ENCODE data around the gene SLC47A2.

Gene SLC47A2

DNA sequence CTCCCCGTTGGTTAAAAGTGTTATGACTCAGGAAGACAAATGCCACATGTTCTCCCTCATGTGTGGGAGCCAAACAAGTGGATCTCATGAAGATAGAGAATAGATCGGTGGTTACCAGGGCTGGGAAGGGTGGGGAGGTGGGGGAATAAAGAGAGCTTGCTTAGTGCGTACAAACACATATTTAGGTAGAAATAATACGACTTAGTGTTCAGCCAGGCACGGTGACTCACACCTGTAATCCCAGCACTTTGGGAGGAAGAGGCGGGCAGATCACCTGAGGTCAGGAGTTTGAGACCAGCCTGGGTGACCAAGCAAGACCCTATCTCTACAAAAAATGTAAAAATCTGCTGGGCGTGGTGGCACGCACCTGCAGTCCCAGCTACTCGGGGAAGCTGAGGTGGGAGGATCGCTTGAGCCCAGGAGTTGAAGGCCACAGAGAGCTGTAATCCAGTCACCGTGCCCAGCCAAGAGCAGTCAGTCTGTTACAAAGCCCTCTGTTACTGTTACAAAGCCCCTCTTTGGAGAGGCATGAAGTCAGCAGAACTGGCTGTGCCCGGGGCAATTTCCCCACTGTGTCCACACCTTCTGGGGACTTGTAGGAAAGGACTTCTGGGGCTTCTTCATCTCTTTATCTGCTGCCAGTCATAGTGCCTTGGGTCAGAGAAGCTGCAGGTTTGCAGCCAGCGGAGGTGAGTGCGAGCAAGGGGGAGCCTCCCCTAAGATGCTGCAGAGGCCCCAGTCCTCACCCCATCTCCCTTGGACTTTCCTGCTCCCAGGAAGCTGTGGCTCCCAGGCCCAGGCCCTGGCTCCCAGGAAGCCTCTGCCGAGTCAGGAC, 36.0 kb upstream of the SLC47A2 start:
- TF ChIP-seq GATA3 (IDR thresholded peaks at IDR 0.05; ENCODE audit: low read depth, low read length) (no peak), GATA2 (IDR thresholded peaks at IDR 0.05; ENCODE audit: low read depth, low read length) (no peak)

DNA sequence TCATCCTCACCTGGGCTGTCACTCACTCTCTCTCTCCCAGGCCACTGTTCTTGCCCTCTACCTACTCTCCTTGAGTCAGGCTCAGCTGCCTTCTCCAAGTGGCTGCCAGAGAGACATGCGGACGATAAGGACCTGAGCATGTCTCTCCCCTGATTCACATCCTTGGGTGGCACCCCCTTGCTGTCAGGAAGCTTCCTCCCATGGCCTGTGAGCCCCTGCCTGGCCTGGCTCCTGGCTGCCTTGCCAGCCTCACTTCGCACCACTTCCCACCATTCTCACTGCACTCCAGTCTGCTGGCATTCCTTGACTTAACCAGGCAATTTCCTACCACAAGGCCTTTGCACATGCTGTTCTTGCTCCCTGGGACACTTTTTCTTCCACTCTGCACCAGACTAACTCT, 34.5 kb upstream of the SLC47A2 start:
- no peak for TF ChIP-seq GATA3 (IDR thresholded peaks at IDR 0.05; ENCODE audit: low read depth, low read length)
- TF ChIP-seq GATA2 (IDR thresholded peaks at IDR 0.05; ENCODE audit: low read depth, low read length) = no peak

DNA sequence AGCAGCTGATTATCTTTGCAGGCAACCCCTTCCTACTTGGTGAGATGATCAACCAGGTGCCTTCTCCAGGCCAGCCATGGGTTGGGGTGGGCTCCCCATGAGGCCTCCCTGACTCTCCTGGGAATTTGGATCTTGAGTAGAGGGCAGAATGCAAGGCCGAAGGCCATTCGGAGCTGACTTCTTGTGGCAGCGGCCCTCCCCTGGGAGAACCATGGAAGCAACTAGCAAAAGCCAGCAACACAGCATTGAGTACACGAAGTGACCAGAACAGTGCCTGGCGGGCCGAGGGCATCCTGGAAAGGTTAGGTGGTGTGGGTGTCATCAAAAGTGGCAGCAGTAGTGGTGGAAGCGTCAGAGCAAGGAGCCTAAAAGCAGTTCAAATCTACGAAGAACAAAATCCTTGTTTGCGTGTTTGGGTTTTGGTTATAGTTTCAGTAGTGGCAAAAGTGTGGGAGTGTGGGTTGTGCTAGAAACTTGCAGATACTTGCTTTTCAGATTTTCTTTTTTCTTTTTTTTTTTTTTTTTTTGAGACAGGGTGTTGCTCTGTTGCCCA, 33.7 kb upstream of the SLC47A2 start:
- no peak for TF ChIP-seq GATA3 (IDR thresholded peaks at IDR 0.05; ENCODE audit: low read depth, low read length)
- TF ChIP-seq GATA2 (IDR thresholded peaks at IDR 0.05; ENCODE audit: low read depth, low read length) = no peak

DNA sequence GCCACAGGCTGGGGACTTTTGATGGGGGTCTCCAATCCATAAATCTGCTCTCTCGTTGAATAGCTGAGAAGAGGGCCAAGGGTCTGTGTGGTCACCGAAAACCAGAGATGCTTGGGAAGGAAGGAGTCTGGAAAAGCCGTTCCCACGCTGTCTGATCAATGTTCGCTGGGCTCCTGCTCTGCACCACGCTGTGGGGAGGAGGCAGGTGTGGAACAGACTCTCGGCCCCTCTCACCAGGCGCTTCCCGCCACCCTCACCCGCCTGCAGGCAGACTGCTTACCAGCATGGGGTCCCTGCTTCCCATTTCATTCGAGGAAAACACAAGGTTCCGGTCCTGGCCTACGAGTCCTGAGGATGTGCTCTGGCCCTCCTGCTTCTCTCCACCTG, 32.4 kb upstream of the SLC47A2 start:
- no peak for TF ChIP-seq GATA2 (IDR thresholded peaks at IDR 0.05; ENCODE audit: low read depth, low read length)
- no peak for TF ChIP-seq GATA3 (IDR thresholded peaks at IDR 0.05; ENCODE audit: low read depth, low read length)

DNA sequence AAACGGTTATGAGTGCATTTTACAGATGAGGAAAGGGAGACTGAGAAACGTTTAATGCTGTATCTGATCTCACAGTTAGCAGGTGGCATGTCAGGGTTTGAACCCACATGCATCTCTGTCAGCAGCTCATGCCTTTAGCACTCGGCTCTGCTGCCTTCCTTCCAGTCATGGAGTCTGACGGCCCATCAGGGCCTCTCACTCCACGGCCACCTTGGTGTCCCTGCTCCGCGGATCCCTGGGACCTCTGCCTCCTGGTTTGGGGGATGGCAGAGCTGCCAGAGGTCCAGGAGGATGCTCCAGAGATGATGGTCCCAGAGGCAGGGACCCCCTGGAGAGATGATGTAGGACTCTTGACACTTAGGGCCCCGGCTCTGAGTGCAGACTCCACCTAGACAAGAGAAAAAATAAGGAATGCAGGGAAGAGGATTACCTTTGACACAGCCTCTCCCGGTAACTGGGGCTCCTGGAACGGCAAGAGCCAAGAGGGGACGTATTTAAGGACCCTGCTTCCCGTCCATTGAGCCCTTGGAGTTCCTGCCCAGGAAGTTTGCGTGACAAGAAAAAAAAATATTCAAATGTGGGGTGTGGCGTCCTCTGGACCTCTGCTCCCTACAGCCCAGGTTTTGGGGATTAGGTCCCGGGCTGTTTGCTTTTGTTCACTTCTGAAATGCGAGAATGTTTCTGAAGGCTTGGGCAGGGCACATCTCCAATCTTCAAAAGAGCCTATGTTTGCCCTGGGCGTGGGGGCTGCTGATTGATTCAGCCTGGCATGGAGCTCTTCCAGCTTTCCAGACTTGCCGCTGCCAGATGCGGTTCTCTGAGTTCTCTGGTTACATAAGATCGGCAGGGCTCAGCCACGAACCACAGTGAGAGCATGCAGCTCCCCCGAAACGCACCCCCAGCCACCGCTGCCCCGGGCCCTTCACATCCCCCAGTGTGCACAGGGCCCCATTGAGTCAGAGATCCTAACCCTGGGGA, 31.7 kb upstream of the SLC47A2 start, which contains the start of gene ALDH3A1:
ALDH3A1 (minus strand) TSS at position 470 of the 978 bp plus-strand sequence. CDS start 3,169 bp downstream, outside the sequence.
- TF ChIP-seq GATA2 (IDR thresholded peaks at IDR 0.05; ENCODE audit: low read depth, low read length) (no peak), GATA3 (IDR thresholded peaks at IDR 0.05; ENCODE audit: low read depth, low read length) (no peak)

DNA sequence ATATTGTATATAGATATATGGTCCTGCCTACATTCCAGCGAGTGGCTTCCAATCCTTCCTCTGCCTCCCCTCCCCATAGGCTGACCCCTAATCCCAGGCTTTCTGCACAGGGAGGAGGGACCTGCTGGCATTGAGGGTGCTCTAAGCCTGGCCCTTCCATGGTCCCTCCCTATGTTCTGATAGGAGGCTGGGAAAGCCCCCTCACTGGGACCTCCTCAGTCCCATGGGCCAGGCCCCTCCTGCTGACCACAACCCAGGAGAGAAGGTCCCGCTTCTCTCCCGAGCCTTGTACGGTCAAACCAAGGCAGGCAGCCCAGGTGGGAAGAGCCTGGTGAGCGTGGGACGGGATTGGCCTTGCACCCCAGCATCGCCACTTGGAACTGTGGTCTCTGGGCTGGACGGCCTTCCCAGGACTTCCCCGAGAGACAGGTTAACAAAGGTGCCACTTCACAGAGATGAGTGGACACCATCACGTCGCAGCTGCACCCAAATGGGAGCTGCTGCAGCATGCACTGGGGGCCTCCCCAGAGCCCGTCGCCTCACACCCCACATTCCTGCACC, 30.9 kb upstream of the SLC47A2 start:
- TF ChIP-seq GATA2 (IDR thresholded peaks at IDR 0.05; ENCODE audit: low read depth, low read length) = no peak
- TF ChIP-seq GATA3 (IDR thresholded peaks at IDR 0.05; ENCODE audit: low read depth, low read length) = no peak

DNA sequence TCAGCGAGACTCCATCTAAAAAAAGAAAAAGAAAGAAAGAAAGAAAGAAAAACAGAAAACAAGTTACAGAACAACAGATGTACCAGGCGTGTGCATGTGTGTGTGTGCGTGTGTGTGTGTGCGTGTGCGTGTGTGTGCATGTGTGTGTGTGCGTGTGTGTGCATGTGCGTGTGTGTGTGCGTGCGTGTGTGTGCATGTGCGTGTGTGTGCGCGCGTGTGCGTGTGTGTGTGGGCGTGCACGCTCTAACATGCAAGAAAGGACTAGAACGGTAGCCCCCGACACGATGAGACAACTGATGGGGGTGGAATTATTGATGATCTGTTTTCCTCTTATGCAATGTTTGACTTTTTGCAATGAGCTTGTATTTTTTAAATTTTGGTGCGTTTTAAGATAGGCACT, 30.1 kb upstream of the SLC47A2 start:
- TF ChIP-seq GATA3 (IDR thresholded peaks at IDR 0.05; ENCODE audit: low read depth, low read length) = no peak
- no peak for TF ChIP-seq GATA2 (IDR thresholded peaks at IDR 0.05; ENCODE audit: low read depth, low read length)

DNA sequence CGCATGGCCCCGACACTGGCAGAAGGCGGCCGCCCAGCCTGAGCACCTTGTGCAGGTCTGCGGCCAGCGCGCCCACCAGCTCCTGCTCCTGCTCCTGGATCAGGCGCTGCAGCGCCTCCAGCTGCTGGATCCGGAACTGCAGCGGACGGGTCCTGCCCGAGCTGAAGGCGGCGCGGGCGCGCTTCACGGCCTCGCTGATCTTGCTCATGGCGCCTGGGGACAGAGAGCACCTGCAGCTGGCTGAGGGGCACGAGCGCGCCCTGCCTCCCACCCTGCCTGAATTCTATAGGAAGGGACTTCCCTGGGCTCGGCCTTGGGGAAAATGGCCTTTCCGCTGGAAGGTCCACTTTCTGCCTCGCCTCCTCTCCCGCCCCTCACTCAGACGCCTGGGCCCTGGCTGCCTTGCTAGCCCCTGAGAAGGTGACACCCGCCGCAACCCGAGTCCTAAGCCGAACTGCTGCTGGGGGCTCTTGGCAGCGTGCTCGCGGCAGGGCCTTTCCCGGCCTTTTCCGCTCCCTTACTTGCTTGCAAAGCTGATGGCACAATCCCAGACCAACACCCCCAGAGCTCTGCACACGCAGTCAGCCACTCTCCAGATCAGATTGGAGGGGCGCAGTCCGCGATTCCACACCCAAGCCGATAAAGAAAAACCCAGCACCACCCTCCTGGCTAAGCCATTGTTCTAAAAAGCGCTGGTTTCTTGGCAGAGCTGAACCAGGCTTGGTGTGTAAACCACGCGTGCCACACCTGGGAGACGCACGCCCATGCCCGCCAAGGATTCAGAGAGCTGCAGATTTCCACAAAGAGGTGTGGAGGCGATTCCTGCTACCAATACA, 28.8 kb upstream of the SLC47A2 start:
- TF ChIP-seq GATA3 (IDR thresholded peaks at IDR 0.05; ENCODE audit: low read depth, low read length) (no peak), GATA2 (IDR thresholded peaks at IDR 0.05; ENCODE audit: low read depth, low read length) (no peak)

DNA sequence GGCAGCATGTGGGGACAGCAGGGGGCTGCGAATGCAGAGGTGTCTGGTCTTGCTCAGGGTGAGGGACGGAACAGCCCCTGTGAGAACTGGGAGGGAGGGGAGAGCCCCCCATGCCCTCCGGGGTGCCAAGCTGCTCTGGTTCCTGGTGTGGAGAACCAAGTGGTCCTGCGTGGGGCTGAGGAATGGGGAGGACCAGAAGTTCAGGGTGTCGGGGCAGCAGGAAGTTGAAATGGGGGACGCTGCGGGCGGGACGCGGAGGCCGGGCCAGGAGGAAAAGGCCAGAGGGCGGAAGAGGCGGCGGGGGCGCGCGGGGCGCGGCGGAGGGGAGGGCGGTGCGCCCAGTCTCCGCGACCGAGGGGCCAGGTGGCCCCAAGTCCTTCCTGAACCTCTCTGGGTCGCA, 28.1 kb upstream of the SLC47A2 start:
- TF ChIP-seq GATA3 (IDR thresholded peaks at IDR 0.05; ENCODE audit: low read depth, low read length) (no peak), GATA2 (IDR thresholded peaks at IDR 0.05; ENCODE audit: low read depth, low read length) (no peak)

DNA sequence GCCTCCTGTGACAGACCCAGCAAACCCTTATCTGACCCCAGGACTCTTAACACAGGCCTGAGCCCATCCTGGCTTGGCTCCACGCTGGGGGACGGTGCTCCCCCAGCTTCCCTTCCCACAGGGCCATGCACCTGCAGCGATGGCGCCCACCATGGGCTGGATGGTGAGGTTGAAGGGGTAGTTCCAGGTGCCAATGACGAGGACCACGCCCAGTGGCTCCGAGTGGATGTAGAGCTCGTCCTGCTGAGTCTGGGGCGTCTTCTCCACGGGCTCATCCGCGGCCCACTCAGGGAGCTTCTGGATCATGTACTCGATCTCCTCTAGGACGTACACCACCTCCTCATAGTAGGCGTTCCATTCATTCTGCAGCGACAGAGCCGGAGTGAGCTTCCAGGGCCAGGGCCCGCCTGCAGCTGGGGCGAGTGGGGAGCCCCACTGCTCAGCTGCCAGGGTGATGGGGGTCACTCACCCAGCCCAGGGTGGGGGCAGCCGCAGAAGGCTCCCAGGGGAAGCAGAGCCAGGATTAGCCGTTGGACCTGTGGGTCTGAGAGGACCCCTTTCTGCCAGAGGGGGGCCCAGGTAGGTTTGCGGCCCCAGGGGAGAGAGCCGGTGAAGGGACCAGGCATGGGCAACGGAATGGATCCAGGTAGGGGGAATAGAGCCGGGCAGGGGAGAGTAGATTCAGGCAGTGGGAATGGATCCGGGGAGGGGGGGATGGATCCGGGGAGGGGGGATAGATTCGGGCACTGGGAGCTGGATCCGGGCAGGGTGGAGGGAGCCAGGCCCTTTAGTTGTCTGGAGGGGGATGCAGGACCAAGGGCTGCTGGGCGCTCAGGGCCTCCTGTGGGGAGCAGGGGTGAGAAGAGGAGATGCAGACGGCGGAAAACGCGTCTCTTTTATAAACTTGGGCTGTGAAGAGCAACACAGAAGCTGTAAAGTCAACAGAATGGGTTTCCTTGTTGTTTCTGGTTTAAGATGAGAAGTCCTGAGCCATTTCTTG, 27.0 kb upstream of the SLC47A2 start:
- TF ChIP-seq GATA2 (IDR thresholded peaks at IDR 0.05; ENCODE audit: low read depth, low read length) (no peak), GATA3 (IDR thresholded peaks at IDR 0.05; ENCODE audit: low read depth, low read length) (no peak)

DNA sequence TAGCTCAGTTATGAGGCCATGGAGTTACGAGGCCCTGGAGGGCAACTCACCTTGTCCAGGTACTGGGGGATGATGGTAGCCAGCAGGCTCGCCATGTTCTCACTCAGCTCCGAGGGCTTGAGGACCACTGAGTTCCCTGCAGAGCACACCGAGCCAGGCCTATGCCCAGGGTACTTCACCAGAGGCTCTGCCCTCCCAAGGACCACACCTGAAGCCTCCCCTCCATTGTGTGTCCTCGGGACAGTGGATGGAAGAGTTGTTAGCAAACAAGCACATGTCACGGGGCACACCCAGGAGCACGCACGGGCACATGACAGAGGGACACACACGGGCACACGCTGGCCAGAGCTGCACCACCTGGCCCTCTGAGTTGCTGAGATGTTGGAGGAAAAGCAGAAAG, 26.1 kb upstream of the SLC47A2 start:
- TF ChIP-seq GATA2 (IDR thresholded peaks at IDR 0.05; ENCODE audit: low read depth, low read length) (no peak), GATA3 (IDR thresholded peaks at IDR 0.05; ENCODE audit: low read depth, low read length) (no peak)
